Smooth muscle cell (in vitro differentiated cells): ENCODE results near the gene EDEM2. TPM values are rescaled to one million over a fixed set of nuclear protein-coding genes. Genes with fewer than 3 reads are reported as not detected.
"Not testable (repeated sequence)": the region's sequence is repeated elsewhere in the genome, so short reads cannot be mapped to it uniquely, and the experiment has no call there.

Experiments
- DNase-seq: peaks from one replicate; lab custom pipeline; 2025; ENCODE audit not compliant: unreplicated experiment; lab: John Stamatoyannopoulos, UW
- H2AFZ ChIP-seq: fragments of 200-600 bp; sonication (generic); 2 replicates; pipeline ENCODE4 v1.6.0; 2016; ENCODE audit warnings: antibody characterized with exemption, low read depth, mild to moderate bottlenecking
- H3F3A ChIP-seq: fragments of 200-600 bp; sonication (generic); 2 replicates; pipeline ENCODE4 v1.6.0; 2017; ENCODE audit warnings: antibody characterized with exemption, low read depth
- H3K27ac ChIP-seq: fragments of 200-600 bp; sonication (generic); 2 replicates; pipeline ENCODE4 v1.5.1; 2016; ENCODE audit warnings: low read depth, mild to moderate bottlenecking
- H3K27me3 ChIP-seq: fragments of 200-600 bp; sonication (generic); 2 replicates; pipeline ENCODE4 v1.6.1; 2016; ENCODE audit warnings: low read depth, mild to moderate bottlenecking
- H3K36me3 ChIP-seq: fragments of 200-600 bp; sonication (generic); 2 replicates; pipeline ENCODE4 v1.5.1; 2016; ENCODE audit warnings: low read depth
- H3K4me1 ChIP-seq: fragments of 200-600 bp; sonication (generic); 2 replicates; pipeline ENCODE4 v1.5.1; 2016; ENCODE audit warnings: low read depth
- H3K4me2 ChIP-seq: fragments of 200-600 bp; sonication (generic); 2 replicates; pipeline ENCODE4 v1.6.0; 2016; ENCODE audit warnings: mild to moderate bottlenecking
- H3K4me3 ChIP-seq: fragments of 200-600 bp; sonication (generic); 2 replicates; pipeline ENCODE4 v1.5.1; 2016; ENCODE audit warnings: mild to moderate bottlenecking
- H3K79me2 ChIP-seq: fragments of 200-600 bp; sonication (generic); 2 replicates; pipeline ENCODE4 v1.6.0; 2016; ENCODE audit warnings: low read depth, mild to moderate bottlenecking
- H3K9ac ChIP-seq: fragments of 200-600 bp; sonication (generic); 2 replicates; pipeline ENCODE4 v1.6.0; 2016; ENCODE audit warnings: low read depth
- H3K9me3 ChIP-seq: fragments of 200-600 bp; sonication (generic); replicated peaks from 2 replicates; pipeline ENCODE4 v1.5.1; 2016; ENCODE audit warnings: low read depth
- H4K20me1 ChIP-seq: fragments of 200-600 bp; sonication (generic); 2 replicates; pipeline ENCODE4 v1.6.0; 2016; ENCODE audit warnings: low read depth
- CTCF ChIP-seq: fragments of 200-600 bp; sonication (generic); IDR thresholded peaks from 2 replicates; pipeline ENCODE4 v1.5.1; 2017; ENCODE audit warnings: borderline replicate concordance, mild to moderate bottlenecking, antibody characterized with exemption; ENCODE audit not compliant: insufficient read depth, poor library complexity, severe bottlenecking
- WGBS: methylation state at CpG from one replicate; pipeline ENCODE4 v1.1.7; 2016; ENCODE audit warnings: low lambda C conversion rate; 5-methylcytosine and 5-hydroxymethylcytosine counted together
- polyA plus RNA-seq: library from polyadenylated mRNA; unstranded; fragments of >200 nt; fragmentation: Nextera tagmentation; extraction: Ambion mirVana; gene quantifications from 2 replicates; pipeline ENCODE4 v1.2.1, GENCODE V29; 2016
- total RNA-seq: library from RNA; depleted of rRNA; stranded (reverse); fragments of >200 nt; gene quantifications from 2 replicates; pipeline ENCODE4 v1.2.3, GENCODE V29; 2014

The EDEM2 gene
- total and polyA plus RNA-seq, 2 experiments from 2014 or later: 11.6 to 22.6 TPM

- Histone ChIP-seq H3K4me1 (peaks cover under 1% of the 10 kb centered on the region), H3K36me3 (no peaks in the 10 kb centered on the region)
Measured at GRCh38 chr20:35085477-35086225, 61.5 kb downstream of the EDEM2 start.

GRCh38 chr20:35084998-35085397 lies 62.1 kb downstream of the EDEM2 start:
- Histone ChIP-seq H3K36me3 (no peaks in the 10 kb centered on the region), H3K27me3 (no peaks in the 10 kb centered on the region), H3K4me2 (no peak overlapping the region), H2AFZ (no peak overlapping the region), H3K4me1 (no peaks in the 10 kb centered on the region), H3K9me3 (no peaks in the 10 kb centered on the region), H3K79me2 (peaks cover 100% of the 10 kb centered on the region), H3K27ac (no peak overlapping the region), H3K9ac (no peak overlapping the region), H4K20me1 (peaks cover 100% of the 10 kb centered on the region), H3K4me3 (no peak overlapping the region), H3F3A (peaks cover 7% of the 10 kb centered on the region)
- WGBS: 96% methylated on average over 3 of the region's 3 CpGs
- TF ChIP-seq CTCF: no peak
- no peak for DNase-seq

More at GRCh38 chr20:35085477-35086225, 61.5 kb downstream of the EDEM2 start:
- no peak overlapping the region for H2AFZ ChIP-seq
- no peak overlapping the region for H3K27ac ChIP-seq
- WGBS: 97% methylated on average over 11 of the region's 11 CpGs
- peaks cover 100% of the 10 kb centered on the region for H4K20me1 ChIP-seq
- no peak for DNase-seq
- H3K27me3 ChIP-seq: no peaks in the 10 kb centered on the region
- H3K9me3 ChIP-seq: no peaks in the 10 kb centered on the region
- no peak for TF ChIP-seq CTCF
- H3K79me2 ChIP-seq: peaks cover 100% of the 10 kb centered on the region
- H3F3A ChIP-seq: peaks cover 7% of the 10 kb centered on the region
- H3K9ac ChIP-seq: no peak overlapping the region
- no peak overlapping the region for H3K4me2 ChIP-seq
- no peak overlapping the region for H3K4me3 ChIP-seq

- H3K4me2 ChIP-seq, H2AFZ ChIP-seq, DNase-seq, H3K4me3 ChIP-seq, H3K27ac ChIP-seq, H3K27me3 ChIP-seq, H3K9ac ChIP-seq, H3K4me1 ChIP-seq, H3F3A ChIP-seq, H3K9me3 ChIP-seq: not testable (repeated sequence)
- Histone ChIP-seq H3K79me2 (peaks cover 79% of the 10 kb centered on the region), H3K36me3 (peaks cover 14% of the 10 kb centered on the region), H4K20me1 (peaks cover 83% of the 10 kb centered on the region)
- WGBS: 100% methylated on average over 5 of the region's 5 CpGs
Measured at GRCh38 chr20:35080348-35080642, 66.8 kb downstream of the EDEM2 start.

GRCh38 chr20:35079472-35080347 lies 67.4 kb downstream of the EDEM2 start:
- no peak overlapping the region for H3K27ac ChIP-seq
- H3K4me2 ChIP-seq: no peak overlapping the region
- H3K4me1 ChIP-seq: no peaks in the 10 kb centered on the region
- peaks cover 77% of the 10 kb centered on the region for H3K79me2 ChIP-seq
- H3K27me3 ChIP-seq: no peaks in the 10 kb centered on the region
- H3K9ac ChIP-seq: no peak overlapping the region
- peaks cover under 1% of the 10 kb centered on the region for H3F3A ChIP-seq
- no peak overlapping the region for H2AFZ ChIP-seq
- no peaks in the 10 kb centered on the region for H3K9me3 ChIP-seq
- peaks cover 14% of the 10 kb centered on the region for H3K36me3 ChIP-seq
- TF ChIP-seq CTCF: no peak
- peaks cover 77% of the 10 kb centered on the region for H4K20me1 ChIP-seq
- no peak overlapping the region for H3K4me3 ChIP-seq
- WGBS: 94% methylated on average over 8 of the region's 8 CpGs
- DNase-seq: no peak
